ENCODE results near the gene COL9A3.

GRCh38 chr20:62824476-62825332 lies 7.9 kb downstream of the COL9A3 start:
- TF ChIP-seq CTCF (conservative IDR thresholded peaks at IDR 0.05; ENCODE audit: low read length): no peak
- TF ChIP-seq EZH2phosphoT487 (IDR thresholded peaks at IDR 0.05; ENCODE audit: borderline replicate concordance): no peak

Measured in Loucy (cell line).